GM18909 (cell line): ENCODE data around the gene KCNN1.
"Not testable (repeated sequence)": the region's sequence is repeated elsewhere in the genome, so short reads cannot be mapped to it uniquely, and the experiment has no call there.

Experiments used
- ATAC-seq: cut with Tn5 transposase; IDR thresholded peaks from one replicate; pipeline ENCODE4 v1.9.1; 2021; ENCODE audit warnings: mild to moderate bottlenecking; ENCODE audit not compliant: unreplicated experiment, poor library complexity

Gene KCNN1

GRCh38 chr19:17999684-18000479 lies 33.0 kb downstream of the KCNN1 start:
- ATAC-seq: no peak

GRCh38 chr19:18000480-18000914 lies 33.6 kb downstream of the KCNN1 start:
- ATAC-seq: no peak

- peak; percentile 65 for ATAC-seq
Observed at GRCh38 chr19:18000915-18001776, 34.2 kb downstream of the KCNN1 start.

- no peak for ATAC-seq
Observed at GRCh38 chr19:18001777-18002345, 35.0 kb downstream of the KCNN1 start.

- no peak for ATAC-seq
Observed at GRCh38 chr19:18002347-18002850, 35.5 kb downstream of the KCNN1 start.

DNA sequence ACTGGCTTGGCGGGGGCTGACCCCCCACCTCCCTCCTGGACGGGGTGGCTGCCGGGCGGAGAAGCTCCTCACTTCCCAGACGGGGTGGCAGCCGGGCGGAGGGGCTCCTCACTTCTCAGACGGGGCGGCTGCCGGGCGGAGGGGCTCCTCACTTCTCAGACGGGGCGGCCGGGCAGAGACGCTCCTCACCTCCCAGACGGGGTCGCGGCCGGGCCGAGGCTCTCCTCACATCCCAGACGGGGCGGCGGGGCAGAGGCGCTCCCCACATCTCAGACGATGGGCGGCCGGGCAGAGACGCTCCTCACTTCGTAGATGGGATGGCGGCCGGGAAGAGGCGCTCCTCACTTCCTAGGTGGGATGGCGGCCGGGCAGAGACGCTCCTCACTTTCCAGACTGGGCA lies 38.8 kb downstream of the KCNN1 start:
- not testable (repeated sequence) for ATAC-seq

GRCh38 chr19:18007044-18007916 lies 40.4 kb downstream of the KCNN1 start:
- ATAC-seq: peak; percentile 60

DNA sequence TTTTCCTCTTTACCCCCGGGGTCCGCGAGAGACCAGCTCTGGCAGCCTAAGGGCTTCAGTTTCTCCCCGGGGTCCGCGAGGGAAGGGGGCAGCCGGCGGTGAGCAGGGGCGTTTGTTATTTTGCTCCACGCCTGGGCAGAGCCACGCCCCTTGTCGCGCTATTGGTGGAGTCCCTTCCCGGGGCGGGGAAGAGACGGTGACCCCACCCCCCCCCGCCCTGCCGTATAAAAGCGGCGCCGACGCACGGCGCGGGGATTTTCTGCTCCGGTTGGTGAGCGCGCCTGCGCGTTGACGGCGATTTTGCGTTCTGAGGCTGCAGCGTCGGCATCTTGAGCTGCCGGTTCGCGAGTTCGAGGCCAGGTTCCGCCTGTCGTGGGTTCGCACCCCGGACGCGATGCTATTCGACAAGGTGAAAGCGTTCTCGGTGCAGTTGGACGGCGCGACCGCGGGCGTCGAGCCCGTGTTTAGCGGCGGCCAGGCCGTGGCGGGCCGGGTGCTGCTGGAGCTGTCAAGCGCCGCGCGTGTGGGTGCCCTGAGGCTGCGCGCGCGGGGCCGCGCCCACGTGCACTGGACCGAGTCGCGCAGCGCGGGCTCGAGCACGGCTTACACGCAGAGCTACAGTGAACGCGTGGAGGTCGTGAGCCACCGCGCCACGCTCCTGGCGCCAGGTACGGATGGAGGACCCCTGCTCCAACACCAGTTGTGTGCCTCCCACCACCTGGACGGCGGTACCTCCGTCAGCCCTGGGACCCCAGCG lies 41.2 kb downstream of the KCNN1 start, which contains the start of gene ARRDC2:
ARRDC2 (plus strand) TSS at position 254 of the 757 bp plus-strand sequence; CDS start at position 395, 141 bp downstream.
- peak; percentile 46 for ATAC-seq

- no peak for ATAC-seq
Observed at GRCh38 chr19:18008814-18009213, 41.9 kb downstream of the KCNN1 start.

DNA sequence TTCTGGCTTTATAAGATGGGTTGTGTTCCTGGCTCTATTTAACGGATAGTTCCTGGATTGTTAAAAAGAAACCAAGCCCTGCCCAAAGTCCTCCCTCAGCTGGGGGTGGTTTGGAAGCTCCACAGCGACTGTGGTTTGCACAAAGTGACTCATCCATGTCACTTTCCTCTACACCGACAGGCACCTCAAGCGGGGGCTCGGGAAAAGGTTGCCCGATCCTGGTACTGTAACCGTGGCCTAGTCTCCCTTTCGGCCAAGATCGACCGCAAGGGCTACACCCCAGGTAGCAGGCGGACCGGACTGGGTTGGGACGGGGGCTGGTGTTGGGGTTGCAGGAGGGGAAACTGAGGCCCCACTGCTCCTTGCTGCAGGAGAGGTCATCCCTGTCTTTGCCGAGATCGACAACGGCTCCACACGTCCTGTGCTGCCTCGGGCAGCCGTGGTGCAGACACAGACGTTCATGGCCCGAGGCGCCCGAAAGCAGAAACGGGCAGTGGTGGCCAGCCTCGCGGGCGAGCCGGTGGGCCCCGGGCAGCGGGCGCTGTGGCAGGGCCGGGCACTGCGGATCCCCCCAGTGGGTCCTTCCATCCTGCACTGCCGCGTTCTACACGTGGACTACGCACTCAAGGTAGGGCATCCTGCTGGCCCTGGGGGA lies 42.6 kb downstream of the KCNN1 start:
- no peak for ATAC-seq

- no peak for ATAC-seq
Observed at GRCh38 chr19:18010149-18010548, 43.2 kb downstream of the KCNN1 start.

DNA sequence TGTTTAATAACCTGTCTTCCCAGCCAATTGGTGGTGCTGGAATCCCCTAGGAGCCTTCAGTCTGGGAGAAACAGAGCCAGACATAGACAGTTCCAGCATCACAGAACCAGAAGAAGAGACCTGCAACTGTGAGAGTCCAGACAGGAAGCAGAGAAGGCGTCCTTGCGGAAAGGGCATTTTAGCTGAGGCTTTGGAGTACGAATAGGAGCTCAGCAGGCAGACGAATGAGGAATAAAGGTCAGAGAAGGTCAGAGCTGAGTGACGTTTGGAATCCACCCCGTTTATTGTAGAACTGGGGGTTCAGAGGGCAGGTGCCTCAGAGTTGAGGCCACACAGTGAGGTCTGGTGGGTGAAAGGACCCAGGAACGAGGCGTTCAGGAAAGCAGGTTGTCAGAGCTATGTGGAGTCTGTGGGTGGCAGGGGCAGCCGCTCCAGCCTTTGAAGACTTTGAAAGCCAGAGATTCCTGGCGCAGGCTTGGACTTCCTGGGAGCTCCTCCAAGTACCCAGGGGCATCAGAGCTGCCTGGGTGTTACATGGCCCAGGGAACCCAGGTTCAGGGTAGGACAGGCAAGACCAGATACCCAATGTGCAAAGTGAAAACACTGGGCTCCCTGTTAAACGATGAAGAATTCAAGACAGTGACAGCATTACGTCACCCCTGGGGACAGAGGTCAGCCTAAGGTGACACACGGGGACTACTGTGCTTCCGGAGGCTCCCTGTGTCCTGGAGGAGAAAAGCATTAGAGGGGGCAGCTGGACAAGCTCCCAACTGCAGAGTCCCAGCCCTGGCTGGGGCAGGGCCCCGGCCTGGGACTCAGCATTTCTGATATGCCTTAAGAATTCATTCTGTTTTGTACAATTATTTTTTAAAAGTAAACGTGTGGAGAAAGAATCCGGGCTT lies 46.6 kb downstream of the KCNN1 start:
- no peak for ATAC-seq

DNA sequence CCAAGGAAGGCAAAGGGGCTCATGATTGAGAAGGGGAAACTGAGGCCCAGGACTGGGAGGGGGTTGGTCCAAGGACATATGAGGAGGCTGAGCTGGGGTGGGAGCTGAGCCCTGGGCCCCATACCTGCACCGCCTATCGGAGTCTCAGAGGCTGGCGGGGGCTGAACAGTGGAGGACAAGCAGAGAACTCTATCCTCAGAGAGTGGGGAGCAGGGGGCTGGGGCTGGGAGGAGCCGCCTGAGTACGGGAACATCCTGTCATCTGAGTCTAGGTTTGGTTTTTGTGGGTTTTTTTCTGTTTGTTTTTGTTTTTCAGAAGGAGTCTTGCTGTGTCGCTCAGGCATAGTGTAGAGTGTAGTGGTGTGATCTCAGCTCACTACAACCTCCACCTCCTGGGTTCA lies 47.3 kb downstream of the KCNN1 start:
- ATAC-seq: no peak

- ATAC-seq: no peak
Observed at GRCh38 chr19:18016209-18016910, 49.5 kb downstream of the KCNN1 start.

DNA sequence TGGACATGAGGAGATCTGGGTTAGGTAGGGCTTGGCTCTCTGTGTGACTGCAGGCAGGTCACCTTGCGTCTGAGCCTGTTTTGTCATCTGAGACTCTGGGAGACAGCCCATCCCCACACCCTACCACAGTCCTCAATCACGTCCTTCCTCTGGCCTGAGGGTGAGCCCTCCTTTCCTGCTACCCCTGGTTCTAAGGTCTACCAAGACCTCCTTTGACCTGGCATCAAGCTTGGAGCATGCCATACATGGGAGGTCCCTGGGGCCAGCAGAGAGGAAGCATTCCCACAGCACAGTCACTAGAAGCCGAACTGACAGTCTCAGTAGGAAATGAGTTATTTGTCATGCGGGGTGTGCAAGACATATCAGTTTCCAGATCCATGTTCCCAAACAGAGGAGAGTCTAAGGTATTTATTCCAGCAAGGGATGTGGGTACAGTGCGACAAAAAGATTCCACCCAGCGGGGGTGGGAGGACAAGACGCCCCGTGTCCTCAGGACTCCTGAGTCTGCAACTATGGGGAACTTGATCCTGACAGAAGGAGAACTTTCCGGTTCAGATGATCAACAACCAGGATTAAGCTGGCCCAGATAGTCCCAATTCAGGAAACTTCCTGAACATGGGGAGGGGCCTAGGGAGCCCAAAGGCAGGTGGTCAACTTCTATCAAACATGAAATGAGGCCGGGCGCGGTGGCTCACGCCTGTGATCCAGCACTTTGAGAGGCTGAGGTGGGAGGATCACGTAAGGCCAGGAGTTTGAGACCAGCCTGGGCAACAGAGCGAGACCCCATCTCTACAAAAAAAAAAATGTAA lies 50.6 kb downstream of the KCNN1 start:
- no peak for ATAC-seq
